ENCODE measurements around the gene TUBA4B.

GRCh38 chr2:219279916-219280516 is 27.0 kb downstream of the TUBA4B start:
- peak in 2 of 7 experiments; percentile 14 to 32 for TF ChIP-seq CTCF (IDR thresholded peaks at IDR 0.05)
- no peak for TF ChIP-seq POLR2A (IDR thresholded peaks at IDR 0.05)

Measured in body of pancreas (tissue), 4 donors.